Activated B cell treated with CpG ODN at 0.5 μM for 24 hours (primary cell): ENCODE data around the gene CUEDC1. TPM values are rescaled to one million over a fixed set of nuclear protein-coding genes. Genes with fewer than 3 reads are reported as not detected.

Experiments
- ATAC-seq: fragments of 200-7000 bp; cut with Tn5 transposase; one replicate; pipeline ENCODE4 v1.10.0; 2021; ENCODE audit warnings: low read depth, mild to moderate bottlenecking, moderate library complexity
- CTCF ChIA-PET: fragments of 350-600 bp; sonication (Branson Sonifier 250); formaldehyde crosslinking; loops from one replicate; lab custom pipeline; 2021; ENCODE audit warnings: antibody characterized with exemption; lab: Charles Lee
- POLR2A ChIA-PET: fragments of 350-600 bp; sonication (Branson Sonifier 250); formaldehyde crosslinking; loops from one replicate; lab custom pipeline; 2021; ENCODE audit warnings: antibody characterized with exemption; lab: Charles Lee
- DNase-seq: peaks from one replicate; pipeline ENCODE4 v3.0.0; 2022
- H3K27ac Mint-ChIP-seq: one replicate; pipeline ENCODE4 v1.8.0; 2020; ENCODE audit warnings: mixed read lengths
- H3K27me3 Mint-ChIP-seq: one replicate; pipeline ENCODE4 v1.8.0; 2021; ENCODE audit warnings: mixed read lengths
- H3K36me3 Mint-ChIP-seq: one replicate; pipeline ENCODE4 v1.8.0; 2021; ENCODE audit warnings: low read depth, mixed read lengths
- H3K4me1 Mint-ChIP-seq: one replicate; pipeline ENCODE4 v1.8.0; 2021; ENCODE audit warnings: mixed read lengths
- H3K4me3 Mint-ChIP-seq: one replicate; pipeline ENCODE4 v1.8.0; 2020; ENCODE audit warnings: mild to moderate bottlenecking, mixed read lengths
- H3K9me3 Mint-ChIP-seq: one replicate; pipeline ENCODE4 v1.8.0; 2020; ENCODE audit warnings: mixed read lengths
- intact Hi-C: fragments of 100-400 bp; cut with micrococcal nuclease; formaldehyde crosslinking; loops from one replicate; pipeline ENCODE4 v1.15.1; 2024
- total RNA-seq: library from RNA; stranded (reverse); gene quantifications from 2 replicates; pipeline ENCODE4 v1.2.3, GENCODE V29; 2022
- TF ChIP-seq, protein P1 (sequence below): fragments of 200-600 bp; IDR thresholded peaks from one replicate; pipeline ENCODE4 v1.8.0; 2022; ENCODE audit warnings: antibody characterized with exemption, mild to moderate bottlenecking

The CUEDC1 gene
- total RNA-seq, 1 donor from 2014 or later = not detected

DNA sequence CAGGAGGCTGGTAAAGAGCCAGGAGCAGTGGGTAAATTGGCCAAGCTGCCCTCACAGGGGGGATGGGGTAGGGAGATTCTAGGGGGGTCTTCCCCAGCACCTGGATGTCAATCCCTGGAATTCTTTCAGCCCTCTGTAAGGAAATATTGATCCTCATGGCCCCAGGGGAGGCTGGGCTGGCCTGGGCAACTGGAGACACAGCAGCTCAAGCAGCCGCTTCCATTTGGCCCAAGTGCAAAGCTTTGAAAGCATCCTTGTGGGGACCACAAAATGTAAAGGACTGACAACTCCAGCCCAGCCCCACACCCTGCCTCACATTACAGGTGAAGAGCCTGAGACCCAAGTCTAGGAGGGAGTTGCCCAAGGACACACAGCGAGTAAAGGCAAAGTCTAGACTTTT lies 66.0 kb downstream of the CUEDC1 start:
- TF ChIP-seq, protein P1, sequence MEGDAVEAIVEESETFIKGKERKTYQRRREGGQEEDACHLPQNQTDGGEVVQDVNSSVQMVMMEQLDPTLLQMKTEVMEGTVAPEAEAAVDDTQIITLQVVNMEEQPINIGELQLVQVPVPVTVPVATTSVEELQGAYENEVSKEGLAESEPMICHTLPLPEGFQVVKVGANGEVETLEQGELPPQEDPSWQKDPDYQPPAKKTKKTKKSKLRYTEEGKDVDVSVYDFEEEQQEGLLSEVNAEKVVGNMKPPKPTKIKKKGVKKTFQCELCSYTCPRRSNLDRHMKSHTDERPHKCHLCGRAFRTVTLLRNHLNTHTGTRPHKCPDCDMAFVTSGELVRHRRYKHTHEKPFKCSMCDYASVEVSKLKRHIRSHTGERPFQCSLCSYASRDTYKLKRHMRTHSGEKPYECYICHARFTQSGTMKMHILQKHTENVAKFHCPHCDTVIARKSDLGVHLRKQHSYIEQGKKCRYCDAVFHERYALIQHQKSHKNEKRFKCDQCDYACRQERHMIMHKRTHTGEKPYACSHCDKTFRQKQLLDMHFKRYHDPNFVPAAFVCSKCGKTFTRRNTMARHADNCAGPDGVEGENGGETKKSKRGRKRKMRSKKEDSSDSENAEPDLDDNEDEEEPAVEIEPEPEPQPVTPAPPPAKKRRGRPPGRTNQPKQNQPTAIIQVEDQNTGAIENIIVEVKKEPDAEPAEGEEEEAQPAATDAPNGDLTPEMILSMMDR = no peak
- DNase-seq = no peak
- H3K4me3 Mint-ChIP-seq = no peak overlapping the region
- no peaks in the 10 kb centered on the region for H3K36me3 Mint-ChIP-seq
- H3K4me1 Mint-ChIP-seq = no peaks in the 10 kb centered on the region
- ATAC-seq = no peak
- CTCF ChIA-PET = interaction anchor here (6.4 kb wide), 1 partner anchor 108 kb away, joined by 112 read pairs; no protein-coding TSS in a partner anchor
- H3K27ac Mint-ChIP-seq = no peak overlapping the region
- POLR2A ChIA-PET = no interaction called here
- H3K9me3 Mint-ChIP-seq = no peaks in the 10 kb centered on the region
- intact Hi-C loops = no loop called here
- H3K27me3 Mint-ChIP-seq = peaks cover 38% of the 10 kb centered on the region

DNA sequence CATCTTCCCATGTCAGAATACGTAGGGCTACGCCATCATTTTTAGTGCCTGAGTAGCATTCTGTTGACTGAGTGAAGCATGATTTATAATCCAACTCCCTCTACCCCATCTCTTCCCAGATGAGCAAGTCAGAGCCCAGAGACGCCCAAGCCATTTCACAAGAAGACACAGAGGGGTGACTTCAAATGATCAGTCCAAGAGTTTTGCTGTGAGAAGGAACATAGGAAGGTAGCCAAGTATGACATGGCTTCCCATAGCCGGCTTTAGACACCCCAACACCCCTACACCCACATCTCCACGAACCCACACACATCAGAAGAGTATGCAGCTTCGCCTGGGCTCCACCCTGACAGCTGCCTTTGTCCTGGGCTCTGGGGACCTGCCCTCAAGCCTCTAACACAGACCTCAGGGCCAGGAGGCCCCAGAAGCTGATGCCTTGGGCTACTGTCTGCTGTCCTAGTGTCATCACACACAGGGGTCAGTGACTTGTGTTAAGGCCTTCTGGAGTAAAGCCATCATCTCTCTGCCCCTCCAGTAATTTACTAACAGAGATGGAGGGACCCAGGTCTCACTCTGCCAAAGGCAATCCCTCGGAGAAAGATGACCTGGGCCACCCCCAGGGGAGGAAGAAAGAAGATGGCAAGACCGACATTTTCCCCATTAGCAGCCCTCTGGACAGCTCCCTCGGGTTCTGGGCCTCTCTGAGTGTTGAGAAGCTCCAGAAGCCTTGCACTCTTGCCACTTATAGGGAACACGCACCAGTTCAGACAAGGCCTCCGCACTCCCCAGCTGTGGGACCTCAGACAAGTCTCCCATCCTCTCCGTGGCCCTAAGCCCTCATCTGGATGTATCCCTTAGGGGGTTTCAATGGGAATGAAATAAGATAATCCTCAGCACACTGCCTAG lies 66.6 kb downstream of the CUEDC1 start:
- Mint-ChIP-seq H3K9me3 (no peaks in the 10 kb centered on the region), H3K4me3 (no peak overlapping the region), H3K36me3 (no peaks in the 10 kb centered on the region), H3K27ac (no peak overlapping the region), H3K27me3 (peaks cover 37% of the 10 kb centered on the region), H3K4me1 (no peaks in the 10 kb centered on the region)
- ChIA-PET CTCF (interaction anchor here (1.0 to 6.4 kb wide), 2 partner anchors 109 to 111 kb away, joined by 3 to 112 read pairs; no protein-coding TSS in a partner anchor), POLR2A (no interaction called here)
- intact Hi-C loops = no loop called here
- ATAC-seq = no peak
- TF ChIP-seq, protein P1 = no peak
- DNase-seq = no peak

DNA sequence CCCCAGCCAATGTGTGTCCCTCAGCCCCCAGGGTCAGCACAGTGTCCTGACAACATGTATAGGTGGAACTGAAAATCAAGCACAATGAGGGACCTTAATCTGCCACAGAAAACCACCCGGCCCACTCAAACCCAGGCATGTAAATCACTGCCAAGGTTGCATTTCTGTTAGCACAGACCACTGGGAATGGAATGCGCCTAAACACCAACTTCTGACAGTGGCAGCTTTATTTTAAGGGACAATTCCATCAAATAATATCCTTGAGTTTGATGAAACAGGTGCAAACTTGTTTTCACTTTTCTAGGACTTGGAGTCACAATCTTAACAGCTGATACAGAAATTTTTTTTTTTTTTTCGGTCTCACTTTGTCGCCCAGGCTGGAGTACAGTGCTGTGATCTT lies 68.1 kb downstream of the CUEDC1 start:
- Mint-ChIP-seq H3K4me1 (no peaks in the 10 kb centered on the region), H3K9me3 (no peaks in the 10 kb centered on the region), H3K4me3 (no peak overlapping the region), H3K27ac (no peak overlapping the region), H3K36me3 (no peaks in the 10 kb centered on the region), H3K27me3 (peaks cover 27% of the 10 kb centered on the region)
- ChIA-PET POLR2A (interaction anchor here (0.6 to 0.7 kb wide), 2 partner anchors 12 to 177 kb away, joined by 4 to 5 read pairs; no protein-coding TSS in a partner anchor), CTCF (interaction anchor here (1.0 kb wide), 1 partner anchor 113 kb away, joined by 3 read pairs; no protein-coding TSS in a partner anchor)
- ATAC-seq (no peak), DNase-seq (no peak)
- TF ChIP-seq, protein P1 = no peak
- intact Hi-C loops = no loop called here

DNA sequence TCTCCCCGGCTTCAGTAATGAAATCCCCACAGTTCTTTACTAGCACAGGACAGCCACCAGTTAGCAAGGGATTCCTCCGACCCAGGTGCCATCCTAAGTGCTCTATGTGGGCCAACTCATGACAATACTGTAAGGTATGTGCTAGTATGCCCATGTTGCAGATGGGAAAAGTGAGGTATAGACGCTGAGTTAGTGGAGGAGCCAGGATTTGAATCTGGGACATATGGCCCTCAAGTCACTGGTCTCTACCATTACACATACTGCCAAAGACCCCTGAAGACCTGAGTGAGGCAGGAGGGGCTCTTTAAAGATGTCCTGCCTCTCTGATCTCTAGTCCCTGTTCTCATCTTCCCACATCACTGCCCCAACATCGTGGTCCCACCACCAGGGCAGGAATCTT lies 69.2 kb downstream of the CUEDC1 start:
- CTCF ChIA-PET = no interaction called here
- intact Hi-C loops = no loop called here

More for the DNA sequence above, 69.2 kb downstream of the CUEDC1 start:
- H3K27ac Mint-ChIP-seq = no peak overlapping the region
- DNase-seq (no peak), ATAC-seq (no peak)
- peaks cover 17% of the 10 kb centered on the region for H3K27me3 Mint-ChIP-seq
- no peaks in the 10 kb centered on the region for H3K9me3 Mint-ChIP-seq
- H3K4me3 Mint-ChIP-seq = no peak overlapping the region
- TF ChIP-seq, protein P1 = no peak
- no peaks in the 10 kb centered on the region for H3K4me1 Mint-ChIP-seq
- H3K36me3 Mint-ChIP-seq = no peaks in the 10 kb centered on the region
- POLR2A ChIA-PET = no interaction called here
